ENCODE results near the gene TMEM135.

The TMEM135 gene

GRCh38 chr11:87256694-87257340 is 219.1 kb downstream of the TMEM135 start:
- Histone ChIP-seq H3K79me2 (ENCODE audit: insufficient read depth, low read length) (no peaks in the 10 kb centered on the region), H2AFZ (ENCODE audit: low read depth, low read length, severe bottlenecking) (no peak overlapping the region), H3K36me3 (ENCODE audit: low read length) (no peaks in the 10 kb centered on the region), H3K27me3 (ENCODE audit: low read length) (no peaks in the 10 kb centered on the region), H3K4me3 (ENCODE audit: insufficient read depth, low read length, poor library complexity, severe bottlenecking) (no peak overlapping the region), H3K4me2 (ENCODE audit: low read depth, low read length, poor library complexity, severe bottlenecking) (no peak overlapping the region), H3K9me2 (replicated peaks; ENCODE audit: insufficient read depth, low read length) (no peaks in the 10 kb centered on the region), H4K20me1 (ENCODE audit: low read depth, low read length) (no peaks in the 10 kb centered on the region), H3F3A (ENCODE audit: insufficient read depth) (no peaks in the 10 kb centered on the region), H3K27ac (ENCODE audit: low read depth, low read length) (no peak overlapping the region), H3K9ac (ENCODE audit: low read length) (no peak overlapping the region), H3K9me3 (ENCODE audit: insufficient read depth, low read length) (no peaks in the 10 kb centered on the region)
- no peak for TF ChIP-seq EZH2phosphoT487 (conservative IDR thresholded peaks at IDR 0.05; ENCODE audit: low read length)
- TF ChIP-seq, protein P1, sequence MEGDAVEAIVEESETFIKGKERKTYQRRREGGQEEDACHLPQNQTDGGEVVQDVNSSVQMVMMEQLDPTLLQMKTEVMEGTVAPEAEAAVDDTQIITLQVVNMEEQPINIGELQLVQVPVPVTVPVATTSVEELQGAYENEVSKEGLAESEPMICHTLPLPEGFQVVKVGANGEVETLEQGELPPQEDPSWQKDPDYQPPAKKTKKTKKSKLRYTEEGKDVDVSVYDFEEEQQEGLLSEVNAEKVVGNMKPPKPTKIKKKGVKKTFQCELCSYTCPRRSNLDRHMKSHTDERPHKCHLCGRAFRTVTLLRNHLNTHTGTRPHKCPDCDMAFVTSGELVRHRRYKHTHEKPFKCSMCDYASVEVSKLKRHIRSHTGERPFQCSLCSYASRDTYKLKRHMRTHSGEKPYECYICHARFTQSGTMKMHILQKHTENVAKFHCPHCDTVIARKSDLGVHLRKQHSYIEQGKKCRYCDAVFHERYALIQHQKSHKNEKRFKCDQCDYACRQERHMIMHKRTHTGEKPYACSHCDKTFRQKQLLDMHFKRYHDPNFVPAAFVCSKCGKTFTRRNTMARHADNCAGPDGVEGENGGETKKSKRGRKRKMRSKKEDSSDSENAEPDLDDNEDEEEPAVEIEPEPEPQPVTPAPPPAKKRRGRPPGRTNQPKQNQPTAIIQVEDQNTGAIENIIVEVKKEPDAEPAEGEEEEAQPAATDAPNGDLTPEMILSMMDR (IDR thresholded peaks at IDR 0.05; ENCODE audit: insufficient read depth, low read length, poor library complexity, severe bottlenecking), result no peak

- Histone ChIP-seq H2AFZ (ENCODE audit: low read depth, low read length, severe bottlenecking) (no peak overlapping the region), H3F3A (ENCODE audit: insufficient read depth) (no peaks in the 10 kb centered on the region), H3K9ac (ENCODE audit: low read length) (no peak overlapping the region), H3K4me2 (ENCODE audit: low read depth, low read length, poor library complexity, severe bottlenecking) (no peak overlapping the region), H3K36me3 (ENCODE audit: low read length) (no peaks in the 10 kb centered on the region), H3K9me2 (replicated peaks; ENCODE audit: insufficient read depth, low read length) (no peaks in the 10 kb centered on the region), H3K9me3 (ENCODE audit: insufficient read depth, low read length) (no peaks in the 10 kb centered on the region), H4K20me1 (ENCODE audit: low read depth, low read length) (no peaks in the 10 kb centered on the region), H3K4me3 (ENCODE audit: insufficient read depth, low read length, poor library complexity, severe bottlenecking) (no peak overlapping the region), H3K27me3 (ENCODE audit: low read length) (no peaks in the 10 kb centered on the region), H3K79me2 (ENCODE audit: insufficient read depth, low read length) (no peaks in the 10 kb centered on the region), H3K27ac (ENCODE audit: low read depth, low read length) (no peak overlapping the region)
- no peak for TF ChIP-seq EZH2phosphoT487 (conservative IDR thresholded peaks at IDR 0.05; ENCODE audit: low read length)
- TF ChIP-seq, protein P1 (IDR thresholded peaks at IDR 0.05; ENCODE audit: insufficient read depth, low read length, poor library complexity, severe bottlenecking), result no peak
Measured at GRCh38 chr11:87258171-87258833, 220.6 kb downstream of the TMEM135 start.

- no peak overlapping the region for H3K4me2 ChIP-seq (ENCODE audit: low read depth, low read length, poor library complexity, severe bottlenecking)
- H3K27ac ChIP-seq (ENCODE audit: low read depth, low read length), result no peak overlapping the region
- H4K20me1 ChIP-seq (ENCODE audit: low read depth, low read length), result no peaks in the 10 kb centered on the region
- no peaks in the 10 kb centered on the region for H3F3A ChIP-seq (ENCODE audit: insufficient read depth)
- H2AFZ ChIP-seq (ENCODE audit: low read depth, low read length, severe bottlenecking), result no peak overlapping the region
- no peak for TF ChIP-seq EZH2phosphoT487 (conservative IDR thresholded peaks at IDR 0.05; ENCODE audit: low read length)
- TF ChIP-seq, protein P1 (IDR thresholded peaks at IDR 0.05; ENCODE audit: insufficient read depth, low read length, poor library complexity, severe bottlenecking), result no peak
- H3K9ac ChIP-seq (ENCODE audit: low read length), result no peak overlapping the region
- H3K9me3 ChIP-seq (ENCODE audit: insufficient read depth, low read length), result no peaks in the 10 kb centered on the region
- H3K27me3 ChIP-seq (ENCODE audit: low read length), result no peaks in the 10 kb centered on the region
- no peaks in the 10 kb centered on the region for H3K36me3 ChIP-seq (ENCODE audit: low read length)
- H3K4me3 ChIP-seq (ENCODE audit: insufficient read depth, low read length, poor library complexity, severe bottlenecking), result no peak overlapping the region
- H3K79me2 ChIP-seq (ENCODE audit: insufficient read depth, low read length), result no peaks in the 10 kb centered on the region
- no peaks in the 10 kb centered on the region for H3K9me2 ChIP-seq (replicated peaks; ENCODE audit: insufficient read depth, low read length)
Measured at GRCh38 chr11:87259736-87260135, 222.0 kb downstream of the TMEM135 start.
